AG09319 (cell line): ENCODE results near the gene TAF12.
"Not testable (repeated sequence)": the region's sequence is repeated elsewhere in the genome, so short reads cannot be mapped to it uniquely, and the experiment has no call there.

Experiments
- DNase-seq: peaks from one replicate; pipeline ENCODE4 v3.0.0-alpha.2; 2010; ENCODE audit warnings: low read depth; ENCODE audit errors: extremely low read depth
- CTCF ChIP-seq: IDR thresholded peaks from 2 replicates; pipeline ENCODE4 v1.5.1; 2011; ENCODE audit warnings: low read depth, mild to moderate bottlenecking, inconsistent platforms, low read length, moderate library complexity

The TAF12 gene

GRCh38 chr1:28577052-28577678 is 65.7 kb downstream of the TAF12 start:
- no peak for DNase-seq
- TF ChIP-seq CTCF: no peak

GRCh38 chr1:28573564-28573963 is 69.3 kb downstream of the TAF12 start:
- no peak for TF ChIP-seq CTCF
- no peak for DNase-seq

GRCh38 chr1:28572891-28573290 is 70.0 kb downstream of the TAF12 start:
- DNase-seq: not testable (repeated sequence)

- DNase-seq: no peak
- TF ChIP-seq CTCF: no peak
Measured at GRCh38 chr1:28571911-28572310, 71.0 kb downstream of the TAF12 start.

- no peak for DNase-seq
- TF ChIP-seq CTCF: no peak
Measured at GRCh38 chr1:28566931-28567330, 75.9 kb downstream of the TAF12 start.

- no peak for DNase-seq
- no peak for TF ChIP-seq CTCF
Measured at GRCh38 chr1:28565726-28566125, 77.1 kb downstream of the TAF12 start.

- no peak for DNase-seq
- TF ChIP-seq CTCF: no peak
Measured at GRCh38 chr1:28565040-28565439, 77.8 kb downstream of the TAF12 start.

GRCh38 chr1:28564310-28564709 is 78.6 kb downstream of the TAF12 start:
- no peak for DNase-seq
- no peak for TF ChIP-seq CTCF
